Dedifferentiated amniotic fluid mesenchymal stem cell (primary cell): Measurements from ENCODE around the gene PPP2CA.
A peak's percentile ranks its signal among the peaks of the same experiment; 100 is the strongest.
"Not testable (repeated sequence)": the region's sequence is repeated elsewhere in the genome, so short reads cannot be mapped to it uniquely, and the experiment has no call there.

Experiments used
- DNase-seq: peaks from one replicate; pipeline ENCODE4 v3.0.0-alpha.2; 2016; ENCODE audit errors: extremely low spot score

PPP2CA gene

GRCh38 chr5:134225780-134226440 lies at the start of gene PPP2CA:
Gene PPP2CA (minus strand): TSS chr5:134226073. CDS start chr5:134225861, 212 bp downstream.
- peak; percentile 98 for DNase-seq

- no peak for DNase-seq
Measured at GRCh38 chr5:134273642-134274395, 47.9 kb upstream of the PPP2CA start.

GRCh38 chr5:134271059-134271458 lies 45.2 kb upstream of the PPP2CA start:
- no peak for DNase-seq

- no peak for DNase-seq
Measured at GRCh38 chr5:134268919-134269318, 43.0 kb upstream of the PPP2CA start.

- no peak for DNase-seq
Measured at GRCh38 chr5:134268019-134268601, 42.2 kb upstream of the PPP2CA start.

GRCh38 chr5:134267366-134268018 lies 41.6 kb upstream of the PPP2CA start:
- DNase-seq = no peak

- no peak for DNase-seq
Measured at GRCh38 chr5:134263801-134264200, 37.9 kb upstream of the PPP2CA start.

GRCh38 chr5:134262629-134263028 lies 36.8 kb upstream of the PPP2CA start:
- not testable (repeated sequence) for DNase-seq

GRCh38 chr5:134258896-134259295 lies 33.0 kb upstream of the PPP2CA start:
- no peak for DNase-seq

GRCh38 chr5:134257176-134257575 lies 31.3 kb upstream of the PPP2CA start:
- DNase-seq = no peak

- DNase-seq = no peak
Measured at GRCh38 chr5:134255418-134256150, 29.7 kb upstream of the PPP2CA start.

- DNase-seq = not testable (repeated sequence)
Measured at GRCh38 chr5:134253368-134254153, 27.7 kb upstream of the PPP2CA start.

GRCh38 chr5:134252671-134253070 lies 26.8 kb upstream of the PPP2CA start:
- DNase-seq = peak; percentile 63

- no peak for DNase-seq
Measured at GRCh38 chr5:134250949-134251348, 25.1 kb upstream of the PPP2CA start.

GRCh38 chr5:134249469-134250379 lies 23.9 kb upstream of the PPP2CA start:
- no peak for DNase-seq

GRCh38 chr5:134248256-134248655 lies 22.4 kb upstream of the PPP2CA start:
- no peak for DNase-seq

GRCh38 chr5:134247428-134248224 lies 21.8 kb upstream of the PPP2CA start:
- peak; percentile 70 for DNase-seq

GRCh38 chr5:134246771-134247427 lies 21.0 kb upstream of the PPP2CA start:
- no peak for DNase-seq
